ENCODE results near the gene ATP6V0D1.
"Not testable (repeated sequence)": the region's sequence is repeated elsewhere in the genome, so short reads cannot be mapped to it uniquely, and the experiment has no call there.

ATP6V0D1 gene

DNA sequence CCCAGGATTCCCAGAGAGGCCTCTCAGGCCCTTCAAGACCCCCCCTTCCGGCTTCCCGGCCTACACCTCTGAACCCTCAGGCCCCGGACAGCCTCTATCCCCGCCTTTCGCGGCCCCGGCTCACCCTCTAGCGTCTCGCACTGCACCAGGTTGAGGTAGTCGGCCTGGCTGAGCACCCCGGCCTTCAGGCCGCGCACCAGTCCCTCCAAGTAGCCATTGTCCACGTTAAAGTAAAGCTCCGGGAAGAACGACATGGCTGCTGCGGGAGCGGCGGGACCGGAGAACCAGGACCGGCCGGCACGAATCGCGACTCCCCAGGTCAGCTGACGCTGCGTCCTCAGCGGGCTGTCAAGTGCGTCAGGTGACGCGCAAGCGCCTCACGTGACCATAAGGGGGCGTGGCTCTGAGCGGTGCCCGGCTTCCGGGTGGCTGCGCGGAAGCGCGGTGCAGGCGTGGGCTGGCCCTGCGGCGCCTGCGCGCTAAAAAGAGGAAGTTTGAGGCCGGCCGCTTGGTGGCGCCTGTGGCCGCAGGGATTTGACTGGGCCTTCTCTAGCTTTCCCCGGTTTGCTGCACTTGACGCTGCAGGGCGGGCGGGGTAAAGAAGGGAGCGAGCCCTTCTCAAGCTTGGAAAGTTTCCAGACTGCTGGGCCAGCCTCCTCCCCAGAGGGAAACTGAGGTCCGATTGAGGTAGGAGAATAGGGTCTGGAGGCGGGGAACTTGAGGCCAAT lies at the start of gene ATP6V0D1:
TSS of gene ATP6V0D1 (minus strand) at position 325 of the 728 bp plus-strand sequence. CDS start at position 254, 71 bp downstream.
- DNase-seq: peak; percentile 96

DNA sequence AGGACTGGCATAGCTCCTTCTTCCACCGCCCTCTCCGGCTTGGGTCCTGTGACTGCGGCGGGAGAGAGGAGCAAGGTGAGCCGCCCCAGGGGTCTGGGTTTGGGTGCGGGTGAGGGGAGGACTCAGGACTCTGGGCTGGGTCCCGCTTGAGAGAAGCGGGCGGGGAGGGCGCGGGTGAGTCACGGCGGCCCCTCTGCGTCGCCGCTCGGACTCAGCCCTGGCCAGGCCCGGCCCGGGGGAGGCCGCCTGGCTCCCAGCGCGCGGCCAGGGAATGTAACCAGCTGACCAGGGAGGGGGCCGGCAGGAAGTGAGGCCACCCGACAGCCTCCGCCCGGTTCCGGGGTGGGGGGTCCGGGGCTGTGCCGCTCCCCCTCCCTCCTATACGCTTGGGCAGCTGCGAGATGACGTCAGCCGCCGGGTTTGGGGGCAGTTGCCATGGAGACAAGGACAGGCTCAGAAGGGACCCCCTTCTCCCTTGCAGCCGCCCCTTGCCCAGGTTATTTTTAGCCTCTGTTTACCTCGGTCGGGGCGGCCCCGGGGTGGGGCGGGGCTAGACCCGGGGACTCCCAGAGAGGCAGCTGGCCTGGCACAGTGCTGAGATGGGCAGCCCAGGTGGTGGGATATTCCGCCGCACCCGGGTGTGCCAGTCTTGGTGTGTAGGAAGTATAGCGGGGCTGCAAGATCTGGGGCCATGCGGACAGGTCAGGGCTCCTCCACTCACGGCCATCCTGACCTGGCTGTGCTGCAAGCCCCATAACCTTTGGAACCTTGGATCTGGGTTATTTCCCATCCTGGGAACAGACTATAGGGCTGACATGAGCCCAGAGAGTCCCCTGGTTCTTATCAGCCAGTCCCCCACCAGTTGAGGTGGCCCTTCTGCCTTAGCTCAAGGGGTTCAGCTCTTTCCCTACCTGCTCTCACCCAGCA lies 49.3 kb upstream of the ATP6V0D1 start:
- DNase-seq: peak; percentile 30

DNA sequence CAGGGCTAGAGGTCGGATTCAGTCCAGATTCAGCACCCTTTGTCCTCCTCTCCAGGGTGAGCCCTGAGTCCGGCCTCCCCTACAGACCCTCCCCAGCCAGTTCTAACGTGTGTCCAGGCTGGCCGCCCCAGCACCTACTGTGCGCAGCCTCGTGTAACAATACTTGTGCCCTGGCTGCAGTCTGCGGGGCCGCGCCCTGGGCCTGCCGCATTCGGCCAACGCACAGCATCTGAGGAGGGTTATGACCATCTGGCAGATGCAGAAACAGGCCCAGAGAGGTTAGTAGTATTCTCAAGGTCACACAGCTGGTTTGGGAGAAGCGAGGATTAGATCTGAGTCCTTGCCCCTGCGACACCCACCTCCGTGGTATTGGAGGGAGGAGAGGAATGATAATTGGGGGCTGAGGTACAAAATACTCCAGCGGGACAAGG lies 48.6 kb upstream of the ATP6V0D1 start:
- DNase-seq: no peak

DNA sequence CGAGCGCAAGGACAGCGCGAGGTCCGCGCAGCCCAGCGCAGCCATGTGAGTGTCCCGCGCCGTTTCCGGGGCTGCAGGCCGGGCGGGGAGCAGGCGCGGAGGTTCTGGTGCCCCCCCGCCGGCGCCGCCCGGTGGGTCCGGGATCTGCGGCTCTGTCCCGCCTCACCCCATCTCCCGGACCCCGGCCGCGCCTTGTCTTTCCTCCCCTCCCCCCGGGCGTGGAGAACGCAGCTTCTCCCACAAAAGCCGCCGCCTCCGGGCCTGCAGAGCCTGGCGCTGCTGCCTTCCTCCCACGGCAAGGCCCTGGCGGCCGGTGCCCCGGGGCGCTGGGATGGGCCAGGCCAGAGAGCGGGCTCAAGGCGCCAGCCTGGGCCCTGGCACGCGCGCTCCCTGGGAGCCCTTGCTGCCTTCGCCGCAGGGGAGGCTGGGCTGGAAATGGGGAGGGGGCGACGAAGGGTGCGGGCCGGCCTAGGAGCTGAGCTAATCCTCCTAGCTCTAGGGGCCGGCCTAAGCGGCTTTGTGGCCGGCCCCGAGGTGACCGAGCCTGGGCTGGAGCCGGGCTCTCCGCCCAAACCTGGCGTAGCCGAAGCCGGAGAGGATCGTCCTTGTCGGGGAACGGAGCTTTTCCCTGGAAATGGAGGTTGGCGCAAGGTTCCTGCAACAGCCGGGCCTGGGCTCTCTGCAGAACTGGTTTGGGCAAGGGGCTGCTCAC lies 48.1 kb upstream of the ATP6V0D1 start:
- no peak for DNase-seq

DNA sequence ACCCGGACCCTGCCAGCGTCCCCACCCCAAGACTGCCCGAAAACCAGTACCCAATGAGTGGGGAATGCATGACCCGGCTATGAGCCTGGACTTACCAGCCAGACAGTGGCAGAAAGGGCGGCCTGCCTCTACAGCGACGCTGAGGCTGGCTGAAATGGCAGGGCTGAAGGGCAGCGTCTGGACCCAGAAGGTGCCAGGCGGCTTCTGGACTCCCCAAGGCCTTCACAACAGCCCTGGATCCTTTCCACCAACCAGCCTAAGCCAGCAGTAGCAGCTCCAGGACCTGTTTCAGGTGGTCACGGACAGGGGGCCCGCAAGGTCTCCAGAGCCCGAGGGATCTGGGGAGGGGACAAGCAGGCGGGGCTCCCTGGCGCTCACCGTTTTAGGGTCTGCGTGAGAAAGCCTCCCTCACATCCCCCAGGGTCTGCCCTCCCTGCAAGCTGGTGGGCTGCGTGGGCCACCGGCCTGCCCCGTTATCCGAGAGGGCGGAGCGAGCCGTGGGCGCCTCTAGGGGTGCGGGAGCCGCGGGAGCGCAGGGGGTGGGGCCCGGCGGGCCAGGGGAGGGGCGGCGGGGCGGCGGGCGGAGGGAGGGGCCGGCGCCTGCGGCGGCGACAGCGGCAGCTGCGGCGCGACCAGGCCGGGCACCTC lies 47.4 kb upstream of the ATP6V0D1 start, which contains the start of gene RIPOR1:
TSS of gene RIPOR1 (plus strand) at position 608 of the 648 bp plus-strand sequence. CDS start 9,618 bp downstream, outside the sequence.
- DNase-seq: peak; percentile 19

DNA sequence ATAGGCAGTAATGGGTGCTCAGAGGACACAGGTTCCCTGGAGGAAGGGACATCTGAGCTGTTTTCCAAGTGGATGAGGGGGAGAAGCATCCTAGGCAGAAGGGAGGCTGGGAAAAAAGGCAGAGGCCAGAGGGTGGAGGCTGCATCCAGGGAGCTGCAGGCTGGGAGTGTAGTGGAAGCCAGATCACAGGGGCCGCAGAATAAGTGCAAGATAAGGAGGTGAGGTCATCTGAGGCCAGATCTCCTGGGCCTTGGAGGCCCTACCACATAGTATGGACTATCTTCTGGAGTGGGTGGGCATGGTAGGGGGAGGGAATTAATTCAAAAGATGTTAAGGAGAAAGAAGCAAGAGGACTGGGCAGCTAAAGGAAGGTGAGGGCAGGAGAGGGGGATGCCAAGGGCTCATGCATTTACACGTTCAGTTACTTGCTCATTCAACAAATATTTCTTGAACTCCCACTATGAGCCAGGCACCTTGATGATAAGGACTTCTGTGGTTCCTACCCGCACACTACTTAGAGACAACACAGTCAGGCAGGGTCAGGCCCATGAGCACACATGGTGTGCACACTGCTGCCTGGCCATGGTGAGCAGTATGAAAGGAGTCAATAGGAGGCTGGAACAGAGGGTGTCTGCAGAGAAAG lies 45.3 kb upstream of the ATP6V0D1 start:
- no peak for DNase-seq

DNA sequence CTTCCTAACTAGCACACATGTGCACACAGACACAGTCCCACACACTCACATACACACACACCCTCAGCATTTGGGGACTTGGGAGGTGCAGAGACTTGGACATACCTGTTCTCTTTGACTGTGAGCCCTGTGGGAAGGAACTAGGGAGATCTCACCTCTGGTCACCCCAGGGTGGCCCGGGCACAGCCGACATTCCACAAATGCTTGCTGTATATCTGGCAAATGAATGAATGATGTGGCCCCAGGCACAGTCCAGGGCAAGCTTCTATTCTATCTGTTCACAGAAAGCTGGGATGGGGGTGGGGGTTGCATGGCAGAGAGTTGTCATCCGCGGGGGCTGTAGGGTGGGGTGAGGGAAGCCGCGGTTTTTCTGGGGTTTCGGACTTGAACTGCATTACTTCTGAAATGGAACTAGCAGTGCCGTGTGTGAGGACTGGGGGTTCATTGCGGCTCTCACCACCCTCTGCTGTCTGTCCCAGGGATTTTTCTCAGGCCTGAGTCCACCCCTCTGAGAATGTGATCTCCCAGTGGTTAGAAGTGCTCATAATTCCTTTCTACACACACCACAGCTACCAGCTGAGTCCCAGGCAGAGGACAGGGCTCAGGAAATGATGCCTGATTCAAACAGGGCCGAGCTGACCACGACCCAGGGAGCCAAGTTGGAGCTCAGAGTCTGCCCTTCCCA lies 44.4 kb upstream of the ATP6V0D1 start:
- no peak for DNase-seq

DNA sequence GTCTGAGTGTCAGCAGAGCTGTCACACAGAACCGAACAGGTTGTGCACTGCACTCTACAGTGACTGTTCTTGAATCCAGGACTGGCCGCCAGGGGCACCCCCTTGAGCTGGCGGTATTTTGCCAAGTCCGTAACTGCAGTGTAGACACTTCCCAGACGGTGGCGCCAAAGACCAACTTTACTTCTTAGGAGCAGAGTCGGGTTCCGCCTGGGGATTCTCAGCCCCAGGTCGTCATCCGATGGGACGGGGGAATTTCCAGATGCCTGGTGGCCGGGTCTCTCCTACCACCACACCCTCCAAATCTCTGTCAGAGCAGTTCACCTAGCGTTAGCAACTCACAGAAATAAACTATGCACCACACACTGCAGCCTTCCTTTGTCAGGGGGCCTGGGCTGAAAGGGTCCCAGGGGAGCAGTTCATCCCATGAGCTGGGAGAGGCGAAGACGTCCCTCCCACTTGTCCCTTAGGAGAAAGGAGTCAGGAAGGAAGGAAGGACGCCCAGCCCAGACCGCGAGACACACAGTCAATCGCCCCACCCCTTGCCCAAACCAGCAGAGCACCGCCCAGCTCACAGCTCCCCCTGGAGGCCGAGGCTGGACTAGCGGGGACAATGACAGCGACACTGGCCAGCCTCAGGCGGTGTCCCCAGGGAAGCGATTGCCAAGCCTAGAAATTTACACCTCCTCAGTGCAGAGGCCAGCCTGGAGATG lies 40.3 kb upstream of the ATP6V0D1 start:
- peak; percentile 90 for DNase-seq

DNA sequence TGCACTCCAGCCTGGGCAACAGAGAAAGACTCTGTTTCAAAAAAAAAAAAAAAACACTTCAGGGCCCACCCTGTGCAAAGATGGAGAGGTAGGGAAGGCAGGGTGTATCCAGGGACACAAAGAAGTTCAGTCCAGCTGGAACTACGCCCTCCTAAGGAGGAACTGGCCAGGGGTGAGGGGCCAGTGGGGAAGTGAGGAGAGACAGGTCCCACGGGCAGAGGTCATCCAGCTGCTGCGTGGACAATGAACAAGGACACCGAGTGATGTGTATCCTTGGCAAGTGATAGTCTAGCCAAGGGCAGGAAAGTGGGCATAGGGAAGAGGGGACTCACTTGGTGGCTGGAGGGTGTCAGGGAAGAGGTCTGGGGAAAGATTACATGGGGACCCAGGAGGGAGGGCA lies 38.3 kb upstream of the ATP6V0D1 start:
- DNase-seq: no peak

DNA sequence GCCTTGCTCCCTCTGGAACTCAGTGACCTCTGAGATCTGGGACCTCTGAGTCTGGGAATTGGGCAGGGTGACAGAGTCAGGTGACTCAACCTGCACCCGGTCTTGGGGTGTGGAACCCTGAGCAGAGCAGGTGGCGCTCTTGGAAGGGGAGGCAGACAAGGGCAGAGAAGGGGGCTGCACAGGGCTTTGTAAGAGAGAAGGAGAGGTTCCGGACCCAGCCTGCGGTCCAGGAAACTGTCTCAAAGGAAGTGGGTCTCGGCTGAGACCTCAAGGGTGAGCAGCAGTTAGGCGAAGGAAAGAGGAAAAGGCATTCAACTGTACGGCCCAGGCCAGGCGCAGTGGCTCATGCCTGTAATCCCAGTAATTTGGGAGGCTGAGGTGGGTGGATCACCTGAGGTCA lies 37.7 kb upstream of the ATP6V0D1 start:
- no peak for DNase-seq

DNA sequence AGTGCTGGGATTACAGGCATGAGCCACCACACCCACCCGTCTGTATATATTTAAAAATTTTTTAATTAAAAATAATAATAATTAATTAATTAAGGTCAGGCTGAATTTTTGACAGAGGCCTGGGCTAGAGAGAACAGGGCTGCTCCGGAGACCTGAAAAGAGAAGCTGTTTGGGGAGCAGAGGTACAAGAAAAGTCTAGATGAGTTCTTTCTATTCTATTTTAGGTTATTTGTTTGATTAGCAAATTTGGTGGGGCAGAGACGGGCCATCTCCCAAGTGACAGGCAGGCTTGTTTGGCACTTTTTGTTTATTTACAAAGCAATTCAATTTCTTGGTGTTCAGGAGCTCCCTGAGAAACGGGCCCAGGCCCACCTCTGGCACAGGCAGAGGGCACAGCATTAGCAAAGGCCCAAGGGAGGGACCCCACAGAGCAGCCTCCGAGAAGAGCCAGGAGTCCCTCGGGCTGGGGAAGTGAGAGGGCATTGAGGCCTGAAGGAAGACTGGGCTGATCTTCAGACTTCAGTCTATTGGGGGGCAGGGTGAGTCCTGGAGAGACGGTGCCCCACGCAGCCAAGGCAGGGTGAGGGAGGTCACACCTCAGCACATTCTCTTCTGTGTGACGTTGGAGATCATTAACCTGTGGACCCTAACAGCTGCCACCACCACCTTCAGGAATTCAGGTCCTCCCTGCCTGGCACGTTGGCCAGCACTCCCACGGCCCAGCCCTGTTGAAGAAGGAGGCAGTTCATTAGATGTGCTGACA lies 36.9 kb upstream of the ATP6V0D1 start:
- no peak for DNase-seq

DNA sequence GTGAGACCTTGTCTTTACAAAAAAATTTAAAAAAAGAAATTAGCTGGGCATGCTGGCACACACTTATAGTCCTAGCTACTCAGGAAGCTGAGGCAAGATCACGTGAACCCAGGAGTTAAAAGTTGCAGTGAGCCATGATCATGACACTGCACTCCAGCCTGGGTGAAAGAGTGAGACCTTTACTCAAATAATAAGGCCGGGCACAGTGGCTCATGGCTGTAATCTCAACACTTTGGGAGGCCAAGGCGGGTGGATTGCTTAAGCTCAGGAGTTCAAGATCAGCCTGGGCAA lies 36.1 kb upstream of the ATP6V0D1 start:
- DNase-seq: no peak

DNA sequence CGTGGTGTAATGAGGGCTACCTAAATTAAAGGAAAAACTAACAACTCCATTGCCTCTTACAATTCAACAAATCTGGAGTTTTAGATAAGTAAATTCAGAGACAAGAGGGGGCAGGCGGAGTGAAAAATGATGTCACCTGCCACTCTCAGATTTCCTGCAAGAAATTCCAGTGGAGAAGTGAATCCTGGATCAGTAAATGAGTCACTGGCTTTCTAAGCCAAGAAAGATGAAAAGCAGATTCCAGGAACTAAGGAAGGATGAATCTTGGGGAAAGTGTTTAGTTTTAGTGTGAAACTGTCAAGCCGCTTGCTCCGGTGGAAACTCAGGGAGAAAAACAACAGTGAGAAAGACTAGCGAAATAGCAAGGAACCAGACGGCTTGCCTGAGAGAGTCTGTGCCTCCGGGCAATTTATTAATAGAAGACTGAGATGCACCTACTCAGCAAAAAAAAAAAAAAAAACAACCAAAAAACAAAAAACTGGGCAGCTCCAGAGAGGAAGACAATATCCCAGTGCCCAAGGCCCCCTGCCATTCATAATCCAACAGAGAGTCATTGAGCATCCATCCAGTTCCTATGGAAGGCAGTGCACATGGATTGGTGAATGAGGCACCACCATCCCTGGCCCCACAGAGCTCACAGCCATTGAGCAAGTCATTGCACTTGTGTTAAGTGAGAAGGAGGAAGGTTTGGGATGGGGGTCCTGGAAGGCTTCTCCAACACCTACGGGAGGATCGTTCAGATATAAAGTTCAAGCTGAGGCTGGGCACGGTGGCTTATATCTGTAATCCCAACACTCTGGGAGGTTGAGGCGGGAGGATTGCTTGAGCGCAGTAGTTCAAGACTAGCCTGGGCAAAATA lies 35.6 kb upstream of the ATP6V0D1 start:
- DNase-seq: no peak

DNA sequence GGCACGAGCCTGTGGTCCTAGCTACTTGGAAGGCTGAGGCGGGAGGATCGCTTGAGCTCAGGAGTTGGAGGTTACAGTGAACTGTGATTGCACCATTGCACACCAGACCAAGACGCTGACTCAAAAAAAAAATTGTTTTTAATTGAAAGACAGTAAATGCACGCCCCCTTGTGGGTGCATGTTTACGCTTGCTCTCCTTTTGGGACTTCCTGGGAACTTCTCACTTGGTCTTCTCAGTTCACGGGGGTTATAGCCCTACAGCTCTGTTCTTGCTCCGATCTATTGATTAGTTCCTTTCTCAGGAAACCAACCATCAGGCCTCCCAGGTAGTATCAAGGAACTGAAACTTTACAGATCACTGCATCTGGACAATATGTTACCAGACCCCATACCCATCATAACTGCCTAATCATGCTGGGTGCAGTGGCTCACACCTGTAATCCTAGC lies 33.4 kb upstream of the ATP6V0D1 start:
- DNase-seq: peak; percentile 61

DNA sequence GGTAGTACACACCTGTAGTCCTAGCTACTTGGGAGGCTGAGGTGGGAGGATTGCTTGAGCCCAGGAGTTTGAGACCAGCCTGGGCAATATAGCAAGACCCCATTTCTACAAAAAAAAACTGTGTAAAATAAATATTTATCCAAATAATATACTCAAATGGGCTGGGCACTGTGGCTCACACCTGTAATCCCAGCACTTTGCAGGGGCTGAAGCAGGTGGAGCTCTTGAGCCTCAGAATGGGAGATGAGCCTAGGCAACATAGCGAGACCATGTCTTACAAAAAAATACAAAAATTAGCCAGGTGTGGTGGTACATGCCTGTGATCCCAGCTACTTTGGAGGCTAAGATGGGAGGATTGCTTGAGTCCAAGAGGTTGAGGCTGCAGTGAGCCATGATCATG lies 32.9 kb upstream of the ATP6V0D1 start:
- DNase-seq: not testable (repeated sequence)

DNA sequence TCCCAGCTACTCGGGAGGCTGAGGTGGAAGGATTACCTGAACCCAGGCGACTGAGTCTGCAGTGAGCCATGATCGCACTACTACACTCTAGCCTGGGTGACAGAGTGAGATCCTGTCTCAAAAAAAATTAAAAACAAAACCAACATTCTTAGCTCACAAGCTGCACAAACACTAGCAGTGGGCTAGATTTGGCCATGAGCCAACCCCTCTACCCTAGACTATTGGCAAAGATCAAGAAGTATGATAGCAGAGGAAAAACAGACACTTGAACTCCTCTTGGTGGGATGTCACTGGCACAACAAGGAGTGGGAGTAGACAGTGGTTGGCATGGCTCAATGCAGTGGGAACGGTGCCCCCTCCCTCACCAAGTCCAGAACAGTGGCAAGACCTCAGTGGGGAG lies 28.1 kb upstream of the ATP6V0D1 start:
- DNase-seq: no peak

DNA sequence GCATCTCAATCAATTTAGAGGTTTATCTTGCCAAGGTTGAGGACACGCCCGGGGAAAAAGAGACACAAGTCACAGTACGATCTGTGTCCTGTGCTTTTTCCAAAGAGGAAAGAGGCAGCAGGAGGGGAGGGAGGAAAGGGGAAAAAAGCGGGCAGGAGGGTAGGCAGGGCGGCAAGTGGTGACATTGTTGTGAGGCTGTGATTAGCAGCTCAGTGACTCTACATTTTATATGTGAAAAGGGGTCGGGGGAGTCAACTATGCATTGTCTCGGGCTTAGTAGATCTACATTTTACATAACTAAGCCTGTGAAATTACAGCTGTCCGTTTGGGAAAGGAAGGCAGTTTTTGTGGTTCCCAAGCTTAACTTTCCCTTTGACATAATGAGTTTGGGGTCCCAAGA lies 25.5 kb upstream of the ATP6V0D1 start:
- DNase-seq: no peak

DNA sequence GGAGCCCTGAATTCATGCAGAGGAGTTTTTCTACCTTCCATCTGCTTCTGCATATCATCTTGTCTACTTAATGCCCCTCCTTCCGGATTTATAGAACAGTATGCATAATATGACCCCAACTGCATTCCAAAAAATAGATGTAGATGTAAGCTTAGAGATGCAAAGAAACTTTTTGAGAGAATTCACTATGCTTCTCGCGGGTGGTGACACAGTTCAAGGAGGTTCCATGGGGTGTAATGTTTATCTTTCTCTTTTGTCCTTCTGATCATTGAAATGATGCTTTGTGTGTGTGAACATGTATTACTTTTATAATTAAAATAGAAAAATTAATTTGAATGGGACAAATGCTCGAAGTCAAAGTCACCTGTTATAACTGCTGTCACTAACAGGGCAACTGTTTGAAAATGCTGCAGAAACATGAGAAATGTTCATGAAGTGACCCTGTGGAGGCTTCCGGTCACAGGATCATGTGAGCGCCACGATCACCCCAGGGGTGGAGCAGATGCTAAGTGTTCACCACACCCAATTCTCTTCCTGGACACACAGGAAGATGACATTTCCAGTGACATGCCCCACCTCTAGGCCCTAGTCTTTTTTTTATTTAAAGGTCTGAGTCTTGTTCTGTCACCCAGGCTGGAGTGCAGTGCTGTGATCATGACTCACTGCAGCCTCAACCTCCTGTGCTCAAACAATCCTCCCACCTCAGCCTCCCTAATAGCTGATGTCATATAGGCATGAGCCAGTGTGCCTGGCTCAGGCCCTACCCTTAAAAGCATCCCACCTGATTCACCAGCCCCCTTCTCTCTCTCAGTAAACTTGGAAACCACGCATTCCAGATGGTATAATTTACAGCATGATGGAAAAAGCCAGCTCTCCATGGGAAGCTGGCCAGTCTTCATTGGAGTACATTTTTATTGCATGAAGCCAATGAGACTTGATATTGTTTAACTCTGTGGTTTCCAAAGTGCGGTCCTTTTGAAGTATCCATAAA lies 23.4 kb upstream of the ATP6V0D1 start:
- DNase-seq: no peak

Measured in NCI-H345 (cell line).